HG03354 (cell line): Measurements from ENCODE around the gene FOLR1.
"Not testable (repeated sequence)": the region's sequence is repeated elsewhere in the genome, so short reads cannot be mapped to it uniquely, and the experiment has no call there.

Source experiments
- ATAC-seq: cut with Tn5 transposase; IDR thresholded peaks from one replicate; pipeline ENCODE4 v1.9.1; 2021; ENCODE audit warnings: mild to moderate bottlenecking; ENCODE audit not compliant: unreplicated experiment, poor library complexity, severe bottlenecking

FOLR1 gene

GRCh38 chr11:72179804-72180396 lies 12.0 kb upstream of the FOLR1 start:
- ATAC-seq = no peak

- not testable (repeated sequence) for ATAC-seq
These were observed 10.9 kb upstream of the FOLR1 start for GRCh38 chr11:72180892-72181552.

GRCh38 chr11:72181553-72181958 lies 10.4 kb upstream of the FOLR1 start:
- ATAC-seq = not testable (repeated sequence)

- no peak for ATAC-seq
These were observed 3.7 kb upstream of the FOLR1 start for GRCh38 chr11:72188267-72188666.

- no peak for ATAC-seq
These were observed 2.3 kb upstream of the FOLR1 start for GRCh38 chr11:72189455-72190250.

- no peak for ATAC-seq
These were observed 1.3 kb upstream of the FOLR1 start for GRCh38 chr11:72190631-72191071.

GRCh38 chr11:72195518-72196270 lies 3.8 kb downstream of the FOLR1 start:
- no peak for ATAC-seq

GRCh38 chr11:72201445-72201844 lies 9.5 kb downstream of the FOLR1 start:
- not testable (repeated sequence) for ATAC-seq

- ATAC-seq = no peak
These were observed 10.6 kb downstream of the FOLR1 start for GRCh38 chr11:72202571-72202970.

GRCh38 chr11:72203163-72203562 lies 11.2 kb downstream of the FOLR1 start:
- ATAC-seq = no peak

GRCh38 chr11:72204886-72205285 lies 12.9 kb downstream of the FOLR1 start:
- ATAC-seq = no peak

- ATAC-seq = not testable (repeated sequence)
These were observed 14.9 kb downstream of the FOLR1 start for GRCh38 chr11:72206794-72207193.

GRCh38 chr11:72208281-72208680 lies 16.3 kb downstream of the FOLR1 start:
- no peak for ATAC-seq

GRCh38 chr11:72209101-72209500 lies 17.2 kb downstream of the FOLR1 start:
- ATAC-seq = no peak

GRCh38 chr11:72216638-72217037 lies 24.7 kb downstream of the FOLR1 start, which contains the start of gene FOLR2:
Gene FOLR2 (plus strand): TSS chr11:72216794. CDS start chr11:72218585, 1,791 bp downstream.
- ATAC-seq = no peak

GRCh38 chr11:72217841-72218240 lies 25.9 kb downstream of the FOLR1 start:
- no peak for ATAC-seq

GRCh38 chr11:72218251-72218745 lies 26.4 kb downstream of the FOLR1 start:
- ATAC-seq = no peak

- ATAC-seq = no peak
These were observed 28.9 kb downstream of the FOLR1 start for GRCh38 chr11:72220696-72221363.

GRCh38 chr11:72221386-72222075 lies 29.6 kb downstream of the FOLR1 start:
- ATAC-seq = no peak
